Activated CD8-positive, alpha-beta memory T cell treated with anti-CD3 and anti-CD28 coated beads, Interleukin-2, amount 50 U/mL, for 48 hours (primary cell): ENCODE data around the gene CIZ1.
A peak's percentile ranks its signal among the peaks of the same experiment; 100 is the strongest.

ENCODE experiments used
- DNase-seq: peaks from one replicate; pipeline ENCODE4 v3.0.0-alpha.2; 2020

The CIZ1 gene

DNA sequence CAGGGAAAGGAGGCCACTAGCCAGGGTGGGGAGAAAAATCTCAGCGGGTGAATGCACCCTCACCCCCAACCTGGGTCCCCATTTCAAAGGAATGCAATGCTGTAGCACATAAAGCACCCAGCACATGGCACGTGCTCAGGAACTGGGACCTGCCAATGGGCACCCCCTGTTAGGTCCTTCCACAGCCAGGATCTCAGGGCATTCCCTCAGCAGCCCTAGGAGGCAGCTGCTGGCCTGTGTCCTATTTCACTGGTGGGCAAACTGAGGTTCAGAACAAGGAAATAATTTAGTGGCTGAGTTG, 20.6 kb upstream of the CIZ1 start:
- no peak for DNase-seq

DNA sequence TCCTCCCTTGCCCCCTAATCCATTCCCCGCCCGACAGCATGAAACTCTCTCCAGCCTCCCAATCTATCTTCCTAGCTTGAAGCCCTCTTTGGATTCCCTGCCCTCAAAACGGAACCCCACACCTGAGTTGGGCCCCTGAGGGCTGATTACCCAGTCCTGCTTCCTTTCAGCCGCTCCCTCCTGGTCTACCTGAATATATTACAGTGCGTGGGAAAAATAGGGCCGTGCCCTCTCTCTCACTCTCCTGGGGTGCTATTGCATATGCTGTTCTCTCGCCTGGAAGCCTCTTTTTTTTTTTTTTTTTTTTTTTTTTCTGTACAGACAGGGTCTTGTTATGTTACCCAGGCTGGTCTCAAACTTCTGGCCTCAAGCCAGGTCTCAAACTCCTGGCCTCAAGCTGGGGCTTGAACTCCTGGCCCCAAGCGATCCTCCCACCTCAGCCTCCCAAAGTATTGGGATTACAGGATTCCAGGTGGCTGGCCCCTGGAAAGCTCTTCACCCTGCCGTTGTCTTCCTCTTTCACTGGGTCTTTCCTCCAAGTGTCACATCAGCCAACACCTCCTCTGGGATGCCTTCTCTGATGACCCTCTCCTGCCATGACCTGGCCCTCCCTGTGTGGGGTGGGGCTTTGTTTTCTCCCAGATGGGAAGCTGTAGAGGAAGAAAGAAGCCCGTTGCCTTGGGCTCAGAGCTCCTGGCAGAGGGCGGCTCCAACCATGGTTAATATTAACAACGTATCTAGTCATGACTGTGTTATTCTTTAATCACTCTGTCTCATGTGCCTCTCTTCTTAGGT, 20.0 kb upstream of the CIZ1 start:
- DNase-seq = no peak

DNA sequence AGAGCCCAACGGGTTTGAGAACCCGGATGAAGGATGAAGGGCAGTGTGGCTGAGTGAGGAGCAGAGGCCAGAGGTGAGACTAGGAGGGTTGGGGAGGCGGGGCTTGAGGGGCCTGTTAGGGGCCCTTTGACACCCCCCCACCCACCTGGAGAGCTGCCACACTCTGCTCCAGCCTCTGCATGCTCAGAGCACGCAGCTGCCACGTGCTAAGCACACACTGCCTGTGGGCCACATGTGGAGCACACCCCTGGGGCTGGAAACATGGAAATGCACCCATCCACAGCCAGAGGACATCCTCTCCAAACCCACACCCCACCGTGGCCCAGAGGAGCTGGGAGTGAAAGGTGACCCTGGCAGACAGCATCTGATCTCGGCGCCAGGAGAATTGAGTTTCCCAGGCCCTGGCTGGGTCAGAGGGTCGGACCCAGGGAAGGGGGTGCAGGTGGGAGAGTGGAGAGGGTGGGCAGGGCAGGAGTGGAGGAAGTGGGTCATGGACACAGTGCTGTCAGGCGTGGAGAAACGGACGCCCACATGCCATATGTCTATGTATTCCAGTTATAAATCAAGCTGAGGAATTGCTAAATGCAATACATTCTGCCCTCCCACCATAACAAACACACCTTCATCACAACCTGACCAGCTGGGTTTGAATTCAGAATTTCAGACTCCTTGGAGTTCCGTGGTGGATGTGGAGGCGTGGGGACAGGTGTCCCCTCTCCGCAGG, 17.7 kb upstream of the CIZ1 start:
- no peak for DNase-seq

DNA sequence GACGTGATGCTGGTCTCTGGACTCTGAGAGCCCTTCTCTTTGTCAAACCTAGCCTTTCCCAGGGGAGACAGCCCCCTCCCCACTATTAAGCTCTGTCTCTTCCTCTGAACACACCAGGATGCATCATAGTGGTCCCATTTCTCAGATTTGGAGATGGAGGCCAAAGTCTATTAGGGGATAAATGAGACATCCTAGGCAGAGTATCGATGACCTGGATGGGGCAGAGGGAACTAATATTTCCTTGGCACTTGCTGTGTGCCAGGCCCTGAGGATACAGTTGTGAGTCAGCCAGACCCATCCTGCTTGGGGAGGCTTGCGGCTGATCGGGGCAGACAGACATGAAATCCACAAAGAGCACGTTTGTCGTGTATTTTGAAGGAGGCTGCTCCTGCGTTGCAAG, 17.0 kb upstream of the CIZ1 start:
- no peak for DNase-seq

DNA sequence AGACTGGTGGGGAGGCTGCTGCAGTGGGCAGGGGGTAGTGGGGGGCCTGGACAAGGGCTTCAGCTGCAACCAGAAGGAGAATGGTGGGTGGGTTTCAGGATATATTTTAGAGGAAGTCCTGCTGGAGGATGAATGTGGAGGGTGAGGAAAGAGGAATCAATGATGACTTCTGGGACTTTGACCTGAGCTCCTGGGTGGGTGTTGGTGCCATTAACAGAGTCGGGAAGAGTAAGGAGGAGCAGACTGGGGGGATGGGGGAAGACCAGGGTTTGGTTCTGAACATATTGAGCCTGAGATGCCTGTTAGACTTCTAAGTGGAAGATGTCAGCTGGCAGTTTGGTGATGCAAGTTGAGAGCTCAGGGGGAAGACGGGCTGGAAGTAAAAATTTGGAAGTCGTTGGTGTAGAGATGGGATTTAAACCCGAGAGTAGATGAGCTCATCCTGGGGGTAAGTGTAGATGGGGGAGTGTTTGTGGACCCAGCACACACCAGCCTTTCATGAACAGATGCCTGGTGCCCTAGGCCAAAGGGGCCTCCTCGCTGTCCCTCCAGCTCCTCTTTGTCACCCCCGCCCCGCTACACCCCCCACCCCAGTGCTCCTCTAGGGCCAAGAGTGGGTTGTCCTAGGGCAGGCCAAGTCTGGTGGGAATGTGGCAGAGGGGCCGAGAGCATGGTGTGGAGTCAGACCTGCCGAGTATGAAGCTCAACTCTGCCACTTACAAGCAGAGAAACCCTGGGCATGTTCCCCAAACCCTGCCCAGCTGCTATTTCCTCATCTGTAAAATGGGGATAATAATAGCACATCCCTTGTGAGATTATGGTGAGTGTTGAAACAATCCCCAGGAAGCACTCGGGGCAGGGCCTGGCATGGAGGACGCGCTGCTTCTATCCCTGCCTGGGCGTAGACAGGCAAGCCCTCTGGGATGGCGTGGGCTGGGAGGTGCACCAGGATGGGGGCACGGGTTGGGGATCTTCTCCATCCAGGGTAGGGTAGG, 15.8 kb upstream of the CIZ1 start:
- no peak for DNase-seq

DNA sequence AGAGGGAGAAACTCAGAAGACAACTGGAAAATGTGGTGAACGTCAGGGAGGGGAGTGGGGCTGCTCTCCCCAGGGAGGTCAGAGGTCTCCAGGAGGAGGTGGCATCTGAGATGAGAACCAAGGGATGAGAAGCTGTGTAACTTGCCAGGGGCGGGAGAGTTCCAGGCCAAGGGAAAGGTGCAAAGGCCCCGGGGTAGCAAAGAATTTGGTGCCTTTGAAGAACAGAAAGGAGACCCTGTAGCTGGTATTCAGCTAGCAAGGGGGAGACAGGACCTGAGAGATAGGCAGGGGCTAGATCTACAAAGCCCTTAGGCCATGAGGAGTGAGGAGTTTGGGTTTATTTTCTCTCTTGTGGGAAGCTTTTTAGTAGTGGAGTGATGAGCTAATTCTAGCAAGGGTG, 15.1 kb upstream of the CIZ1 start:
- DNase-seq = no peak

DNA sequence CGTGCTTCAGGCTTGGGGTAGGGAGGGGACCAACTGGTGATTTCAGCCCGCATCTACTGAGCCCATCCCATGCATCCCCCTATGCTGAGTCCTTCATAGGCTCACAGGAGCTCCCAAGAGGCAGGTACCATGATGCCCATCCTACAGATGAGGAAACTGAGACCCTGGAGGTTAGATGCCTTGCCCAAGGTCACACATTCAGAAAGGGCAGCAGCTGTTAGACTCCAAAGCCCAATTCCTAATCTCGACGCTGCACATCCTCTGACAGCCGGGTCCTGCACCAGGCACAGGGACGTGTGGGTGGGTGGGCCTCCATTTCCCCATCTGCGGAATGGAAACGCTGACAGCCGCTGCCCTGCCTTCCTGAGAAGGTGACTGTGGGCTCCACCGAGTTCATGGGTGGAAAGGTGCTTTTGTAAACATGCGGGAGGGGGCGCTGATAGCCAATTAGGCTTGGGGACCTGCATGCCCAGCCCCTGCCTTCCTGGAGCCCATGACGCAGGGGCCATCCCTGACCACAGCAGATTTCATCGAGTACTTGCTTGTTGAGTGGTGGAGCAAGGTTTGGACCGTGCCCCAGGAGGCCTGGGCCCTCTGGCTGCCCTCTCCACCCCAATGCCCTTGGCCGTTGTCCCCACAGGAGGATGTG, 14.0 kb upstream of the CIZ1 start:
- DNase-seq = no peak

DNA sequence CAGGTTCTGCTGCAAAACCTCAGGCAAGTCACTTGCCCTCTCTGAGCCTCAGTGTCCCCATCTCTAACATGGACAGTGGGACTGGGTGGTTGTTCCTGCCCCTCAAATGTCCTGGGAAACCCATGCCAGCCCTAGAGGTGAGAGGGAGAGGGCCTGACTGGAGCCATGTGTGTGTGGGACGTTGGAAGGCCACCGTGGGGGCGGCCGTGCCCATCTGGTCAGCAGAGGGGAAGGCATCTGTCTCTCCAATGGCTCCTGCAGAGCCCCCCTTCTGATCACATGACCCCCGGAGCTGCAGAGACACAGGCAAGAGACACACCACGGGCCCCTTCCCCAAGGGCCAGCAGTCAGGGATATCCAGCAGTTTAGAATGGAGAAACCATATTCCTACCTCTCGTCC, 13.5 kb upstream of the CIZ1 start:
- DNase-seq = no peak

DNA sequence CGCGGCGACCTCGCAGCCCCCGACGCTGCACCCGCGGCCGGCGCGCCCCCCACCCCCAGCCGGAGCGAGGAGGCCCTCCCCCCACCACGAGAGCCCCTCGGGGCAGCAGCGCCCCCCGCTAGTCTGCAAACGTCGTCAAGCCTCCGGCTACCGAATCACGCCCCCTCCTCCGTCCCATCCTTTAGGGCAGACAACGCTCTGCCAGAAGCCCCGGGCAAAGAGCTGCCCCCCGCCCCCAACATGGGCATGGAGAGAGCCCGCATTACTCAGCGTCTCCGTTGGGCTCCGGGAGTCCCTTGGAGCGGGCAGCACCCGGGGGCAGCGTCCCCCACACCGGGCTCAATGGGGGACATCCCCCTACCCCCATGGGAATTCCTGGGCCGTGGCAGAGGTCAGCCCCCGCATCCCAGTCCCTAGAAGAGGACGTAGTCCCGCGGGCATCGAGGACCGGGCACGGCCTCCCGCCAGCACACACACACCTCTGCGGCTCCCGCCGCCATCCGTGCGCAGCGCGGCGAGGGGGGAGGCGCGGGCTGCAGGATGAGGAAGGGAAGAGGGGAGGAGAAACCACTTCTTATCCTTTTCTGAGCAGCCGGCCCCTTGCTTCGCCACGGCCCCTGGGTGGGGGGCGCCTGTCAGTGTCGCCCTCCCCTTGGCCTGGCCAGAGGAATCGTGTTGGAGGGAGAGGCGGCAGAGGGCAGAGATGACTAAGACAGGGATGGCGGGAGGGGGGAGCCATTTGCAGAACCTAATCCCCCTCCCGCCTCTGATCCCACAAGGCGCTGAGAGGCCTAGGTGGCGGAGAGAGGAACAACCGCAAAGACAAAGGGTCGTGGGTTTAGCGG, 12.6 kb upstream of the CIZ1 start:
- no peak for DNase-seq

DNA sequence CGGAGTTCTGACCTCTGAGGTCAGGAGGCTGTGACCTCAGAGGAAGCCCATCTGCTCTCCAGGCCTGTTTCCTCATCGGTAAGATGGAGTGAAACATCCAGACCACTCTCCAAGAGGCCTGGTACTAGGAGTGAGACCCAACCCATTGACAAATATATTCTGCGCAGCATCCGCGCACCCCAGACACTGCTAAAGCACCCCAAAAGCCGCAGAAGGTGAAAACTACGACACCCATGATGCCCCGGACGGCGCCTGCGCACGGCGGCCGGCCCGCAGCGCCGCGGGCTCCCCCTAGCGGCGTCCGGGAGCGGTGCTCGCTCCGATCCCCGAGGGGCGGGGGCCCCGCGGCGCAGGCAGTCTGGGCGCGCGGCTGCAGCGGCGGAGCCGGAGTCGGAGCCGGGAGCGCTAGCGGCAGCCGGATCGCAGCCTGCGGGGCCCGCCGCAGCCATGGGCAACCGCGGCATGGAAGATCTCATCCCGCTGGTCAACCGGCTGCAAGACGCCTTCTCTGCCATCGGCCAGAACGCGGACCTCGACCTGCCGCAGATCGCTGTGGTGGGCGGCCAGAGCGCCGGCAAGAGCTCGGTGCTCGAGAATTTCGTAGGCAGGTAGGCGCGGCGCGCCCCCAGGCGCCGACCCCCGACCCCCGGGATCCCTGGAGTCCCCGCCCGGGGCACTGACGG, 11.8 kb upstream of the CIZ1 start, which contains the start of gene DNM1:
DNM1 (plus strand) TSS at position 356 of the 683 bp plus-strand sequence; CDS start at position 448, 92 bp downstream.
- DNase-seq = peak; percentile 89

DNA sequence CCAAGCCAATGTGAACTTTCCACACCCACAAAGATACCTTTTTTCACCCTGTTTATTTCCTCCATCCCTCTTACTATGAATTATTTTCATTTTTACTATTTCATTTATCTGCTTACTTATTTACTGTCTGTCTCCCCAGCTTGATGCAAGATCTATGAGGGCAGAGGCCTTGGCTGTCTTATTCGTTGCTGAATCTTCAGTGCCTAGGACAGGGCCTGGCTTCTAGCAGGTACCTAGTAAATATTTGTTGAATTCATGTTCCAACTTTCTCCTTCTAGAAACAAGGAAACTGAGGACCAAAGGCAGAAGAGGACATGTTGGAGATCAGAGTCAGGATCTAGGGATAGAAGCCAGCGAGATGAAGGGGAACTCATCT, 11.3 kb upstream of the CIZ1 start:
- no peak for DNase-seq

DNA sequence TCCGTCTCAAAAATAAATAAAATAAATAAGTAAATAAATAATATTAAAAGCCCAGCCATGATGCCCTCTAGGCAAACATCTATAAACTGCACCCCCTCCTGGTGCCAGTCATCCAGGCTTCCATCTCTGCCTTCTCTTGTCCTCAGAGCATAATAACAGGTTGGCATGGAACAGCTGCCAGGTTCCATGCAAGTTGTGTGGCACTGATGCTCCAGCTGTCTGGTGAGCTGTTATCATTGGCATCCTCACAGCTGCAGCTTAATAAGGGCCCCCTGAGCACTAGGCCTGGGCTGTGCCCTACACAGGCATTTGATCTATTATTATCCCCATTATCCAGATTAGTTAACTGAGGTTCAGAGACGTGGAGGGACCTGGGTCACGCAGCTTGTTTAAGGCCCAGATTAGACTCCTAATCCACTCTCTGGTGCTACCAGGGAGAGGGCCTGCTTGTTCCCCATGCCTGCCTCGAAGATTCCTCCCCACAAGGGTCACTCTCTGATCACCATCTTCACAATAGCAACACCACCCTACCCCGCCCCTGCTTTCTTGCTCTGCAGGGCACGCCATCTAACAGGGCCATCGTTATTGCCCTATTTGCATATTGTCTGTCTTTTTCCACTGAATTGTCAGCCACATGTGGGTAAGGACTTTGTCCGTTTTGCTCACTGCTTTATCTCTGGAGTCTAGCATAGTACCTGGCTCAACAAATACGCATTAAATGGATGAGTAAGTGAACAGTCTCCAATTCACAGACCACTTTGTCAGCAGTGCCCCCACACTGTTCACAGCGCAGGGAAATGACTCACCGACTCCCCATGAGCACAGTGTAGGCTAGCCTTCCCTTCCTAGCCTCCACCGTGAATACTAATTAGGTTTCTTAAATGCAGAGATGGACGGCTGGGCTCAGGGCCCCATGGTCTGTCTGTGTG, 10.3 kb upstream of the CIZ1 start:
- DNase-seq = no peak

DNA sequence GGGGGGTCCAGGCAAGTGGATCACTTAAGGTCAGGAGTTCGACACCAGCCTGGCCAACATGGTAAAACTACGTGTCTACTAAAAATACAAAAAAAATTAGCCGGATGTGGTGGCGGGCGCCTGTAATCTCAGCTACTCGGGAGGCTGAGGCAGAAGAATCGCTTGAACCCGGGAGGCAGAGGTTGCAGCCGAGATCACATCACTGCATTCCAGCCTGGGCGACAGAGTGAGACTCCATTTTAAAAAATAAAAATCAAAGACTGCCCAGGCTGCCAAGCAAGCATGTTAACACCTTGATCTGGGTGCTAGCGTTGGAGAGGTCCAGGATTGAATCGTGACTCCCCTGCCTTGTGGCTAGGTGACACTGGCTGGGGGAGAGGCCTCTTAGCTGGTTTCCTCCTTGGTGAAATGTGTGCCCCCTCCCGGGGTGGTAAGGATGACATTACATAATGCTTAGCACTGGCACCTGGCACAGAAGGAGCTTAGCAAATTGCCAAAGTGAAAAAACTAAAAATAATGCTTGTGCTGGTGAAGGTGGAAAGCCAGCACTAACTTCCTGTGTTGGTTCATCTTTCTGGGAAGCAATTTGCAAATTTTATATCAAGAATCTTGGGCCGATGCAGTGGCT, 2.2 kb upstream of the CIZ1 start:
- DNase-seq = no peak

DNA sequence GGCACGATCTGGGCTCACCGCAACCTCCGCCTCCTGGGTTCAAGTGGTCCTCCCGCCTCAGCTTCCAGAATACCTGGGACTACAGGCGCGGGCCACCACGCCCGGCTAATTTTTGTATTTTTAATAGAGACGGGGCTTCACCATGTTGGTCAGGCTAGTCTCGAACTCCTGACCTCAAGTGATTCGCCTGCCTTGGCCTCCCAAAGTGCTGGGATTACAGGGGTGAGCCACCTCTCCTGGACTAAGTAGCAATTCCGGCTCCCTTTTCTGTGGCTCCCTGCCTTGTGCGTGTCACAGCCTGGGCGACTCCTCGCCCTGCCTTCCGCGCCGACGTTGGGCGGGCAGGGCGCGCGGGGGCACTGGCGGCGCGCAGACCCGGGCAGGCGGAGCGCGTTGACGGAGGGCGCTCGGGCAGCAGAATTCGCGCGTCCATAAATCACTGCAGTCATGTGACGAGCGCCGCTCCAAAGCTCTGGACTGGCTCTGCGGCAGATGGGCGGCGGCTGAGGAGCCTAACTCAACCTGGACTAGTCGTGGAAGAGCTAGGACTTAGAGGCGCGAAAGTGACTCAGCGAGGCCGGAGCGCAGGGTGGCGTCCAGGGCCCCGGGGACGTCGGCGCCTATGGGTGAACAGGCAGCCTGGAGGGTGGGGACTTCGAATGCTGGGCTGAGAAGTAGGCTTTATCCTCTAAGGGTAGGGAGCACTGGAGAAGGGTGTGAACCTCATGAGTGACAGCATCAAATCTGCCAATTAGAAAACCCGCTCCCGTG, 1.4 kb upstream of the CIZ1 start:
- DNase-seq = peak; percentile 78

DNA sequence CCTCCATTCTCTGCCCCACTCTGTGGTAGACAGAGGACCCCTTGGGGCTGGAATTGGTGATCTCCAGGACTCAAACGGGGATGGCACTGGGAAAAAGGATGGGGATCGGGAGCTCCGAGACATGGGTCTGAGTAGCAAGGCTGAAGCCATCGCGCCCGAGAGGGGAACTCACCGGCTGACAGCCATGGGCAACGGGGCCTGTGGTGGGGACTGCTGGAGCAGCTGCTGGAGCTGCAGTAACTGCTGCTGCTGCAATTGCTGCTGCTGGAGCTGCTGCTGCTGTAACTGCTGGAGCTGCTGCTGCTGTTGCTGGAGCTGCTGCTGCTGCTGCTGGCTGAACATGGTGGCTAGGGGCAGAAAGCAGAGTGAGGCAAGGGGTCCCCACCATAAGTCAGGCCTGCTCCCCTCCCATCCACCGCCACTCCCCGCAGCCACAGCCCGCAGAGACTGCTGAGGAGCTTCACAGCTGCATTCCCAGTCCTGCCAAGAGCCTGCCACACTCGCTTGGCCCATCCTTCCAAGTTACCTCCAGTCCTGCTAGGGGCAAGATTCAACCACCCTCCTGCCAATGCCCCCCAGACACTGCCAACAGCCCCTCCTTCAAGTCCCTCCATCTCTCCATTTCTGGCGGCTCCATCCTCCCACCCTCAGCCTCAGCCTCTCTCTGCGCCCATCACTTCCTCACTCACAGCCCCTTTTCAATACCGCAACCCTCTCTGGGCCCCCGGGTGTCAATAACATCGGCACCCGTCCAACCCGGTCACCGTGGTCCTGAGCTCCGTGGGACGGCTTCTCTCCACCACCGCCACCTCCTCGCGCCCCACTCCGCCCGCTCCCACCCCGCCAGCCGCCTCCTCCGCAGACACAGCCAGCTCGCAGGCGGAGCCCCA, 611 bp downstream of the CIZ1 start:
- DNase-seq = no peak

DNA sequence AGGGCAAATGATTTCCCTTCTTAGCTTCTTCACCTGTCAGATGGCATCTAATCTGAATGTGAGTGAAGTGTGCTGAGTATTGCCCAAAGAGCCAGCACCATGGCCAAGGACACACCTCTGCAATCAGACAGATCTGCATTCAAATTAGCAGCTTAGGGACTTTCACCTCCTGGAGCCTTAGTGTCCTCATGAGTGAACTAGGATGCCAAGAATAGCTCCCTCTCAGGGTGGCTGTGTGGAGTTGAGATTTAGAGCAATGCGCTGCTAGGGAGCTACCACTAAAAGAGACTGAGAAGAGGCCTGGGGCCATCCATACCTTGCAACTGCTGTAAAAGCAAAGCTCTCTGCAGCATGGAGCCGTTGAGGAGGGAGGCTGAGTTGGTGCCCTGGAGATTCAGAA, 1.4 kb downstream of the CIZ1 start:
- DNase-seq = no peak

DNA sequence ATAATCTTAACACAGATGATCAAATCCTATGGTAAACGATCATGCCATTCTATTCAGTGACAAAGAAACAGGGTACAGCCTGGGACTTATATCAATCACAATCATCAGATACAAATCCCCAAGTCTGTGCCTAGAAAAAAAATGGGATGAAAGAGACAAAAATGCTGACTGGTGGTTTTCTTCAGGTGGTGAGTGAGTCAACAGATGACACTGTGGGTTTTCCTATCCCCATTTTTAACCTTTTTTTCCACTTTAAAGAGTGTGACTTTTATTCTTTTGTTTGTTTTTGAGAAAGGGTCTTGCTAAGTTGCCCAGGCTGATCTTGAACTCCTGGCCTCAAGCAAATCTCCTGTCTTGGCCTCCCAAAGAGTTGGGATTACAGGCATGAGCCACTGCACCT, 3.2 kb downstream of the CIZ1 start:
- no peak for DNase-seq

DNA sequence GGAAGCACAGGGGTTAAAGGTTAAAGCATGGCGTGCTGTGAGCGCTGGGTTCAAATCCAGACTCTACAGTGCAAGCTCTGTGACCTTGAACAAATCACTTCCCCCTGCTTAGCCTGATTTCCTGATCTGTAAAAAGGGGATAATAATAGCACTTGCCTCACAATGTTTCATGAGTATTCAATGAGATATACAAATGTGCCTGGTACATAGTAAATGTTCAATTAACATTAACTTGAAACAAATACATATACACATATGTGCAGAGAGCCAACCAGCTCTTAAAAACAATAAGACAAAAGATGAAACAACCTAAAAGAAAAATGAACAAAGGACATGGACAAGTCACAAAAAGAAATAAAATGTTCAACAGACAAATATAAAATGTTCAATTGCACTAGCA, 4.0 kb downstream of the CIZ1 start:
- no peak for DNase-seq
